GM21526 (cell line): ENCODE measurements around the gene OR52E8.

Experiments
- ATAC-seq: cut with Tn5 transposase; IDR thresholded peaks from one replicate; pipeline ENCODE4 v1.9.1; 2021; ENCODE audit warnings: moderate library complexity; ENCODE audit not compliant: unreplicated experiment, low FRiP score

Gene OR52E8

GRCh38 chr11:5808500-5809121, 48.9 kb downstream of the OR52E8 start, which contains the start of gene OR52N2:
TSS of gene OR52N2 (plus strand) at chr11:5808924. CDS start at chr11:5820336, 11,412 bp downstream.
- peak; percentile 95 for ATAC-seq

- ATAC-seq: no peak
Observed at GRCh38 chr11:5807580-5807979, 49.9 kb downstream of the OR52E8 start.
